Anterior cingulate cortex (tissue), 58 donors: ENCODE measurements around the gene NOX5.

Experiments used
- DNase-seq, 58 donors: peaks; one replicate each; lab custom pipeline; 2025; lab: John Stamatoyannopoulos, UW

NOX5 gene

DNA sequence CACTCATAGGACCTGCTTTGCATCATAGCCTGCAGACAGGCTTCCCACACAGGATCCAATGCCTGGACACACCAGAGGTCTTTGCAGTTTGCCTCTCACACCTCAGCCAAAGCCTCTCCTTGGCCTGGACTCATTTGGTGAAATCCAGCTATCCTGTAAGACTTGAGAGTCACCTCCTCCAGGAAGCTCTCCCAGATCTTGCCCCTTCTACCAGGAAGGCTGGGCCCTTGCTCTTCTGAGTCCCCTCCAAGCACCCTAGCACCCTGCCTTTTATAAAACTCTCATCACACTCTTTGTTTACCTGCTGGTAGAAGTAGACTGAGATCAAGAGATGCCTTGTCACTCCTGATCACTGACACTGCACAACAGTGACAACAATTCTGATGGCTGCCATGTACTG, 79.1 kb downstream of the NOX5 start:
- no peak for DNase-seq

DNA sequence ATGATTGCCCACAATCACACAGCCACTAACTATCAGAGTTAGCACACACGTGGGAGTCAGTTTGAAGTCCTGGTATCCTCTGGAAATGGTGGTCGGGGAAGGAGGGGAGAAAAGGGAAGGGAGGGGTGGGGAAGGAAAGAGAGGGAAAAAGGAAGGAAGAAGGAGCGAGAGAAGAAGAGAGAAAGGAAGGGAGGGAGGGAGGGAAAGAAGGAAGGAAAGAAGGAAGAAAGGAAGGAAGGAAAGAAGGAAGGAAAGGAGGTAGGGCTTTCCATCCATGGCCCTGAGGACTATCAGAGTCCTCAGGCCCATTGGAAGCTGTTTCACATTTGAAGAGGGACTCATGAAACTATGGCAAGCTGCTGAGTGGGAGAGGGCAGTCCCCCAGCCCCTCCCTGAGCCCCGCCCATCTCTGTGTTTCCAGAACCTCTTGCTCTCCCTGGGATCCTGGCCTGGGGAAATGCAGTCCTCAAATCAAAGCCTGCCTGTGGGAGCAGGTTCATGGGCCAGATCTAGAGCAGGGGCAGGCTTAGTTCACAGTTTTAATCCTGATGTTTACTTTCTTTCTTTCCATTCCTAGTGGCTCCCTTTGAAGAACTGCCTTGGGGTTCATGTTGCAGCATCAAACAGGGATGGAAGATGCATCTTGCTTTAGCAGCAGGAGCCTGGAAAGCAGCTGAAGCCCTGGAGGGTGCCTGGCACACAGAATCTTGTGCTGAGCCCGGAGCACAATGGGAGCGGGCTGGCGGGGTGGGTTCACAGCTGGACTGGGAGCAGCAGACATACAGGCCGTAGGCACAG, 79.8 kb downstream of the NOX5 start:
- peak in 3 of 58 donors; percentile 13 to 24 (median 19) for DNase-seq

DNA sequence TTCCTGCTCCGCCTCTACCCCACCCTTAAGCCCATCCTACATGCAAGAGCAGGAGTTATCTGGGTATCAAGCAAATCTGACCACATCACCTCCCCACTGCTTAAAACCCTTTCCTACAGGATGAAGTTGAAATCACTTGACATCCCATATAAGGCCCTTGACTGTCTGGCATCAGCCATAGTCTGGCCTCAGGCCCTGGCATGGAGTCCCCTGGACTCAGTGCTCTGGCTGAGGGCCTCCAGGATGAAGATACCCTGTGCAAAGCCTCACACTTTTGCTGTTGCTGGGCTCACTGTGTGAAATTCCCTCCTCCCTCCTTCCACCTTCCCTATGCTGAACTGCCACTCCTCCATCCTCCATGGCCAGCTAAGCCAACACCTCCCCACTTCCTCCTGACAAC, 80.8 kb downstream of the NOX5 start:
- no peak for DNase-seq

DNA sequence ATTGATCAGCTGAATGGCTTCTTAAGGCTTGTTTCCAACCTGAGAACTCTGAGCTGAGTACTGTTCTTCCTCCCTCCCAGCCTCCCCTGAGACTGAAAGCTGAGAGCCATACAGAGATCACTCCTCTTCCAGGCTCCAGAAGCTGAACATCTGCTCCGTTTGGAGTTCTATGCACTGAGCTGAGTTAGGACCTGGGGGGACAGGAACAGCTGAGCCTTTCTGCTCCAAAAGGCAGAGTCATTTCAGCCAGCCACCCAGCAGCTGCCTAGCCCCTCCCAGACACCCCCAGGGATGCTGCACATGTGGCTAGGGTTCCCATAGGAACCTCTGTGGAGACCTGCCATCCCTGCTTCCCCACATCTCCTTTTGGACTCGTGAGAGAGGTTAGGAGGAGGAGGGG, 81.7 kb downstream of the NOX5 start:
- no peak for DNase-seq

DNA sequence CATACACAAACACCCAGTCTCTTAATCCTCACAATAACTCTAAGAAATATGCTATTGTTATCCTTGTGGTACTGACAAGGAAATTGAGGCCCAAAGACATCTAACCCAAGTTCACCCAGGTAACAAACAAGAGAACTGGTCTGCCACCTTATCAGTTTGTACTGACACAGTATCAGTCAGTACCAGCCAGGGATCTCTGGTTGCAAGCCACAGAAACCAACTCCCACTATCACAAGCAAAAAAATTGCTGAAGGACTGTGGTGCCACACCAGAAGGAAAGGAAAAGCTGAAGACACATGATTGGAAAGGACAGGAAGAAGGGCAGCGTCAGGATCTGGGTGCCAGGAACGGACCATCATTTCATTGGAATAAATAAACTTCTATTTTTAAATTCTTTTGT, 82.1 kb downstream of the NOX5 start:
- DNase-seq = no peak

DNA sequence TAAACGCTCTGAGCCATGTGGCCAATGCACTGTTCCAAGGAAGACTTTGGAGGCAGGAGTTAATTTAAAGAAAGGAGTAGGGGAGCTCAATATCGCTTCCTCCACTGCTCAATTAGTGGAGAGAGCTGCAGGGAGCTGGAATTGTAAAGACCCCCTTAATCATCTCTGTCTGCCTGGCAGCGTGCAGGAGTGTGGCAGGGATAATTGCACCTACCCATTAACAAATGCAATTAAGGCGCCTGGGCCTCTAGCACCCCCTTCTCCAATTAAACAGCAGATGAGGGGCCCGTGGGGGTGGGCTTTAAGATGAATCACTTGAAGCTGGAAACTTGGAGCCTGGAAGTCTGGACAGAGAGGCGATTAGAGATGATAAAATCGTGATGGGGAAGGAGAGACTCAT, 84.3 kb downstream of the NOX5 start:
- DNase-seq = no peak

DNA sequence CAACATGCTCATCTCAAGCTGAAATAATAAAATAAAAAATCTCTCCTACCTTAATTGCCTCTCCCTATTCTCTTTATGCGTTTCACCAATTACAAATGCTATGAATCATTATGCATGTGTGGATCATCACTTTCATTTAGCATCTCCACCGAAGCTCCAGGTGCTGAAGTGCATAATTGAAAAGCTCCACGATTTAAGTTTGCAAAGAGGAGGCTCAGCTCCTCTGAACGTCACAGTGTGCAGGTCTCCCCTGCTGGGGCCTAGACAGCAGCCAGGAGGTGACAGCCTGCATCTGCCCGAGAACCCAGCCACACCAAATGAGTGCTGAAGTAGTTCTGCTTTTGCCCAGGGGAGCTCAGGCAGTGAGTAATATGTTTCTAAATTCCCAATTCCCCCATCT, 85.4 kb downstream of the NOX5 start:
- peak in 1 of 58 donors; percentile 10 for DNase-seq

DNA sequence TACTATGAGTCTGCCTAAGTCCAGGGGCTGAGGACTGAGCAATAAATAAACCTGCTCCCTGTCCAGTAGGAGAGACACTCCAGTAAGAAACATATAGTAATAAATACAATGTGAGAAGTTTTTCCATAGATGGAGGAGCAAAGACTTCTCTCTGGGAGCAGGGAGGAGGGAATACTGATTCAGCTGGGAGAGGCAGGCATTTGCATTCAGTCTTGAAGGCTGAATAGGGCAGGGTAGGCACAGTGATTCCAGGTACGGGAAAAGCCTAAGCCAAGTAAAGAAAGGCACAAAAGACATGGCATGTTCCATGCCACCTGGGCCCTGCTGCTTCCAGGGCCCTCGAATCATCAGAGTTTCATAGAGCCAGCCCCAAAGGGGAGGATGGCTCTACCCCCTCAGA, 86.3 kb downstream of the NOX5 start:
- DNase-seq = no peak

DNA sequence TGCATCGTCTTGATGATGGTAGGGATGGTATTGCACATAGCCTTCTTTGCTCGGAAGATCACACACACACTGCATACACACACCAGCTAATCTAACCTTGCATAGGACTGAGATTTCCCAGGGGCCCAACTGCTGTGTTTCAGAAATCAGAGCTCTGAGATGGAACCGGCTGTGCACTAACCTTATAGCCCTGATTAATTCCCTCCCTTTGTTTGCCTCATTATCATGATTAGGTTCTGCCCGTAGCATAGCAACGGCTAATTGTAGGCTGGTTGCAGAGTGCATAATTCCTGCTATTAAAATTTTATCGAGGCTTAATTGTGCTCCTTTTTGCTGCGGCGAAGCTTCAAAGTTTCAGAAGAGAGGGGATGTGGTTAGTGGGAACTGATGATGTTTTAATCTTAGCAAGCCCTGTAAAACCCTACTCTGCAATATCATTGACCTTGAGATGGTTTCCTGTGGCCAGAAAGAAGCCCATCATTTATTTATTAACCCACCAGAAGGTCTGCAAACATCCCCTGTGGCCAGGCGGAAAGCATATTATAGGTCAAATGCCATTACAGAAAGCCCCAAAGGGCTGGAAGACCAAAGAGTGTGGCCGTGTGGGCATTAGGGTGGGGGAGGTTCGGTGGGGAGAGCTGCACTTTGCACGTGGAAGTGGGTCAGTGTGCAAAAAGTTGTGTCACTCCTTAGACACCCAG, 89.7 kb downstream of the NOX5 start:
- no peak for DNase-seq

DNA sequence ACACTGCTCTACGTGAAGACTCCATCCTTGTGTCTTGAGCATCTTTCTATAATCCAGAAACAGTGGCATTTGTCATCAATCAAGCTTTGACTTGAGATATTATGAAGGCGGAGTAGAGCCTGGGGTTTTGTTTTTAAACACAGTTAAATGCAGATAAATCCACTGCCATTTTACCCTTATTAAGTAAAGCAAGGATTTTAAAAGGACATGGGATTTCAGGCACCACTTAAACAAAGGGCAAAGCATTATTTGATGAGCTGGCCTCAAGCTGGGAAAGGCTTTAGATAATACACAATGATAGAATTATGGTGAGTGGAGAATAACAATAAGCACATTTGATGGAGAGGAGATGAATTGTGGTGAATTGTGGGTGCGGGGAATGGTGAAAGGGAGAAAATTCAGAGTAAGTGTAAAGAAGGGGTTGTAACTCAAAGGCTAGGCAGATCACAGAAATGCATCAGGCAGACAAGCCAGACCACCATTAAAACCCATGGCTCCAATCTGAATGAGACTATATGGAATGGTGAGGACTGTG, 91.0 kb downstream of the NOX5 start:
- peak in 1 of 58 donors; percentile 8 for DNase-seq

DNA sequence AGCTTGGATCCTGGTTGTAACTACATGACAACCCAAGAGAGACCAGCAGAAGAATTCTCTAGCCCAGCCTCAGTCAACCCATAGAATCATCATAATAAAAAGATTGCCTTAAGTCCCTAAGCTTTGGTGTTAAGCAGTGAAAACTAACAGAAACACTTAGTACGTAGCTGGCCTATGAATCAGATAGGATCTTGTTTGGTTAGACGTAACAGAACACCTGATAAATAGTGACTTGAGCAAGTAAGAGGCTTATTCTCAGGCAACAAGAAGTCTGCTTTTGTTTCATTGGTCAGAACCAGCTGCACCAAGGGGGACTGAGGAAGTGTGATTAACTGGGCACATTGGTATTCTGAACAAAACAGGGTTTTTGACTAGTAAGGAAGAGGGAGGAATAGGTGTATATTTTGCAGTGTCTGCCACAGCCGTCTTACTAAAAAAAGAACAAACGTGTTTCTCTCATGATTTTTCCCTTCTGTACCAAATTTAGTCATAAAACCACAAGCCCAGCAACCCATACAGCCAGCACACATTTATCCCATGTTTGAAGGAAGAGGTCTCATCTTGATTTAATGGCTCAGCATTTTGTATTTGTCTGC, 92.6 kb downstream of the NOX5 start:
- no peak for DNase-seq
